ENCODE measurements around the gene ANKS3. TPM values are rescaled to one million over a fixed set of nuclear protein-coding genes. Genes with fewer than 3 reads are reported as not detected.

ANKS3 gene
- total and polyA plus RNA-seq, 2 donors (not counting 1 experiment from before 2014, with no cell fraction given), result 26.5 to 31.9 TPM

GRCh38 chr16:4704913-4705312 is 29.2 kb downstream of the ANKS3 start:
- Histone ChIP-seq H3K36me3 (replicated peaks in 1 of 2; ENCODE audit: control extremely low read depth in 1 of 2, control insufficient read depth in 1 of 2, extremely low read depth in 1 of 2, insufficient read depth in 2 of 2, low read length in 1 of 2) (peaks cover 2 to 38% of the 10 kb centered on the region in 2 experiments), H3K4me1 (ENCODE audit: control insufficient read depth in 2 of 2, insufficient read depth in 2 of 2, low read length in 2 of 2) (no peaks in the 10 kb centered on the region), H3K4me2 (replicated peaks; ENCODE audit: low read depth, low read length, poor library complexity, severe bottlenecking) (no peak overlapping the region), H2AFZ (ENCODE audit: insufficient read depth, low read depth, low read length, poor library complexity, severe bottlenecking) (no peak overlapping the region), H3K4me3 (ENCODE audit: control extremely low read depth in 1 of 5, extremely low read depth in 1 of 5, insufficient read depth in 1 of 5, low read depth in 2 of 5, low read length in 4 of 5) (no peak overlapping the region), H3K27me3 (replicated peaks in 1 of 4; ENCODE audit: control extremely low read depth in 1 of 4, control insufficient read depth in 3 of 4, insufficient read depth in 4 of 4, low read length in 3 of 4) (no peaks in the 10 kb centered on the region), H3K27ac (ENCODE audit: low read length in 2 of 2) (no peak overlapping the region), H4K20me1 (ENCODE audit: control insufficient read depth, insufficient read depth, low read length, poor library complexity, severe bottlenecking) (no peaks in the 10 kb centered on the region), H3K9ac (ENCODE audit: low read length) (no peak overlapping the region), H3K9me3 (ENCODE audit: control extremely low read depth in 1 of 3, control insufficient read depth in 2 of 3, insufficient read depth in 1 of 3, low read length in 2 of 3) (no peaks in the 10 kb centered on the region), H3K79me2 (ENCODE audit: control insufficient read depth, insufficient read depth, low read length) (no peaks in the 10 kb centered on the region)
- no peaks in the 10 kb centered on the region for H3K9me3 Mint-ChIP-seq (ENCODE audit: insufficient read depth)
- DNase-seq (no peak), ATAC-seq (ENCODE audit: low read depth) (no peak)
- H3K4me1 Mint-ChIP-seq, result no peaks in the 10 kb centered on the region
- H3K4me3 Mint-ChIP-seq, result no peak overlapping the region
- ChIA-PET POLR2A (no interaction called here), CTCF (no interaction called here)
- H3K27ac Mint-ChIP-seq, result no peak overlapping the region
- H3K27me3 Mint-ChIP-seq, result no peaks in the 10 kb centered on the region
- intact Hi-C loops (cut with micrococcal nuclease), result no loop called here
- WGBS (ENCODE audit: insufficient coverage), result 98% methylated on average over 14 of the region's 14 CpGs
- TF ChIP-seq EZH2 (IDR thresholded peaks at IDR 0.05; ENCODE audit: borderline replicate concordance, insufficient read depth, low read depth, low read length, poor library complexity, severe bottlenecking), result no peak
- no peak for TF ChIP-seq CTCF (IDR thresholded peaks at IDR 0.05)

DNA sequence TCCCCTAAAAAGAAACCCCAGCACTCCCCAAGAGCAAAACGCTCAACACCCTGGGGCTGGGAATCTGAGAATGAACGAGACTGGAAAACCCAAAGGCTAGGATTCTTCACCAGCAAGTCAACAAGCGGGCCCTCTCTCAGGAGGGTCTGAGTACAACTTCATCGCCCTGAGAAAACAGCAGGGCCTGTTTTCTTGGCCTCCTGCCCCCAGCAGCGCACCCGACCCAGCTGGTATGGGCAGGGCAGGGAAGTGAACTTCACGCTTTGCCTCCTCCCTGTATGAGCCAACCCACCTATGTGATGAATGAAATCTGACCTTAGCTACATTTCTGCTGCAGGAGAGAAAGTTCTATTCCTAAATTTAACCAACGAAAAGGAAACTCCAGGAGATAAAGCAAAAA is 29.6 kb downstream of the ANKS3 start:
- H3K4me3 Mint-ChIP-seq, result no peak overlapping the region
- TF ChIP-seq CTCF (IDR thresholded peaks at IDR 0.05), result no peak
- no peak for TF ChIP-seq EZH2 (IDR thresholded peaks at IDR 0.05; ENCODE audit: borderline replicate concordance, insufficient read depth, low read depth, low read length, poor library complexity, severe bottlenecking)
- intact Hi-C loops (cut with micrococcal nuclease), result no loop called here
- ChIA-PET POLR2A (no interaction called here), CTCF (no interaction called here)
- no peaks in the 10 kb centered on the region for H4K20me1 ChIP-seq (ENCODE audit: control insufficient read depth, insufficient read depth, low read length, poor library complexity, severe bottlenecking)
- H3K36me3 ChIP-seq (replicated peaks in 1 of 2; ENCODE audit: control extremely low read depth in 1 of 2, control insufficient read depth in 1 of 2, extremely low read depth in 1 of 2, insufficient read depth in 2 of 2, low read length in 1 of 2), result peaks cover 2 to 37% of the 10 kb centered on the region in 2 experiments
- H3K27ac Mint-ChIP-seq, result no peak overlapping the region
- no peak overlapping the region for H3K4me3 ChIP-seq (ENCODE audit: control extremely low read depth in 1 of 5, extremely low read depth in 1 of 5, insufficient read depth in 1 of 5, low read depth in 2 of 5, low read length in 4 of 5)
- no peaks in the 10 kb centered on the region for H3K9me3 ChIP-seq (ENCODE audit: control extremely low read depth in 1 of 3, control insufficient read depth in 2 of 3, insufficient read depth in 1 of 3, low read length in 2 of 3)
- ATAC-seq (ENCODE audit: low read depth) (no peak), DNase-seq (no peak)
- no peaks in the 10 kb centered on the region for H3K4me1 ChIP-seq (ENCODE audit: control insufficient read depth in 2 of 2, insufficient read depth in 2 of 2, low read length in 2 of 2)
- no peak overlapping the region for H2AFZ ChIP-seq (ENCODE audit: insufficient read depth, low read depth, low read length, poor library complexity, severe bottlenecking)
- H3K9ac ChIP-seq (ENCODE audit: low read length), result no peak overlapping the region
- H3K9me3 Mint-ChIP-seq (ENCODE audit: insufficient read depth), result no peaks in the 10 kb centered on the region
- H3K27me3 Mint-ChIP-seq, result no peaks in the 10 kb centered on the region
- no peak overlapping the region for H3K27ac ChIP-seq (ENCODE audit: low read length in 2 of 2)
- no peak overlapping the region for H3K4me2 ChIP-seq (replicated peaks; ENCODE audit: low read depth, low read length, poor library complexity, severe bottlenecking)
- H3K4me1 Mint-ChIP-seq, result no peaks in the 10 kb centered on the region
- 90% methylated on average over 5 of the region's 8 CpGs for WGBS (ENCODE audit: insufficient coverage)
- H3K79me2 ChIP-seq (ENCODE audit: control insufficient read depth, insufficient read depth, low read length), result no peaks in the 10 kb centered on the region
- no peaks in the 10 kb centered on the region for H3K27me3 ChIP-seq (replicated peaks in 1 of 4; ENCODE audit: control extremely low read depth in 1 of 4, control insufficient read depth in 3 of 4, insufficient read depth in 4 of 4, low read length in 3 of 4)
